Mesenchymal stem cell (in vitro differentiated cells and primary cell): Measurements from ENCODE around the gene PIGT.

ENCODE experiments used
- DNase-seq: peaks from one replicate; pipeline ENCODE4 v3.0.0-alpha.2; 2013
- H2AFZ ChIP-seq: one replicate; pipeline ENCODE4 v1.6.1; 2013; ENCODE audit warnings: low read depth, mild to moderate bottlenecking, control low read depth, inconsistent platforms, low read length, moderate library complexity
- H2AK5ac ChIP-seq: 2 replicates; pipeline ENCODE4 v1.6.1; 2013; ENCODE audit warnings: low read length, moderate library complexity, mild to moderate bottlenecking, inconsistent platforms; ENCODE audit not compliant: severe bottlenecking
- H2BK120ac ChIP-seq: one replicate; pipeline ENCODE4 v1.6.1; 2013; ENCODE audit warnings: low read depth, mild to moderate bottlenecking, inconsistent platforms, low read length, moderate library complexity
- H2BK12ac ChIP-seq, 2 experiments: one replicate each; pipeline ENCODE4 v1.6.1; 2013; ENCODE audit warnings: inconsistent platforms in 2 of 2, low read length in 2 of 2, mild to moderate bottlenecking in 2 of 2, moderate library complexity in 2 of 2, control low read depth in 1 of 2
- H2BK15ac ChIP-seq: one replicate; pipeline ENCODE4 v1.6.1; 2013; ENCODE audit warnings: mild to moderate bottlenecking, low read depth, inconsistent platforms; ENCODE audit not compliant: poor library complexity, severe bottlenecking
- H2BK5ac ChIP-seq: 2 replicates; pipeline ENCODE4 v1.6.1; 2013; ENCODE audit warnings: low read depth, mild to moderate bottlenecking, low read length, control low read depth, inconsistent platforms; ENCODE audit not compliant: poor library complexity, severe bottlenecking
- H3K14ac ChIP-seq, 2 experiments: one replicate each; pipeline ENCODE4 v1.6.1; 2013; ENCODE audit warnings: inconsistent platforms in 2 of 2, low read length in 2 of 2, control low read depth in 1 of 2, mild to moderate bottlenecking in 1 of 2, moderate library complexity in 1 of 2
- H3K18ac ChIP-seq, 2 experiments: one replicate each; pipeline ENCODE4 v1.6.1; 2013; ENCODE audit warnings: inconsistent platforms in 2 of 2, low read length in 2 of 2, control low read depth in 1 of 2, low read depth in 1 of 2, mild to moderate bottlenecking in 1 of 2
- H3K23ac ChIP-seq, 2 experiments: one replicate each; pipeline ENCODE4 v1.6.1; 2013; ENCODE audit warnings: inconsistent platforms in 2 of 2, low read length in 2 of 2, mild to moderate bottlenecking in 2 of 2, moderate library complexity in 2 of 2, control low read depth in 1 of 2
- H3K27ac ChIP-seq: 2 replicates; pipeline ENCODE4 v1.5.1; 2013; ENCODE audit warnings: mild to moderate bottlenecking, moderate library complexity, low read length, control low read depth, inconsistent platforms; ENCODE audit not compliant: poor library complexity, severe bottlenecking
- H3K27me3 ChIP-seq, 2 experiments: 2 replicates each; pipeline versions ENCODE4 v1.6.1 to v1.7.0; 2013; ENCODE audit warnings: low read length in 2 of 2, mild to moderate bottlenecking in 2 of 2, moderate library complexity in 2 of 2, control low read depth in 1 of 2, inconsistent platforms in 1 of 2; ENCODE audit not compliant: control insufficient read depth in 1 of 2, insufficient read depth in 1 of 2
- H3K36me3 ChIP-seq, 2 experiments: 2 replicates each; pipeline versions ENCODE4 v1.6.1 to v1.7.0; 2013; ENCODE audit warnings: low read length in 2 of 2, control low read depth in 1 of 2, inconsistent platforms in 1 of 2, low read depth in 1 of 2, mild to moderate bottlenecking in 1 of 2; ENCODE audit not compliant: insufficient read depth in 2 of 2, control insufficient read depth in 1 of 2
- H3K4ac ChIP-seq, 2 experiments: one replicate each; pipeline ENCODE4 v1.6.1; 2013; ENCODE audit warnings: inconsistent platforms in 2 of 2, low read length in 2 of 2, mild to moderate bottlenecking in 2 of 2, moderate library complexity in 2 of 2, control low read depth in 1 of 2, low read depth in 1 of 2
- H3K4me1 ChIP-seq: 2 replicates; pipeline ENCODE4 v1.6.1; 2013; ENCODE audit warnings: low read depth, low read length, control low read depth; ENCODE audit not compliant: control insufficient read depth, insufficient read depth
- H3K4me2 ChIP-seq: 2 replicates; pipeline ENCODE4 v1.6.1; 2013; ENCODE audit warnings: low read length, mild to moderate bottlenecking, inconsistent platforms; ENCODE audit not compliant: poor library complexity, severe bottlenecking
- H3K4me3 ChIP-seq, 2 experiments: 2 replicates each; pipeline versions ENCODE4 v1.5.1 to v1.7.0; 2013; ENCODE audit warnings: low read length in 2 of 2, mild to moderate bottlenecking in 2 of 2, control low read depth in 1 of 2, low read depth in 1 of 2; ENCODE audit not compliant: insufficient read depth in 1 of 2
- H3K79me1 ChIP-seq: replicated peaks from 2 replicates; pipeline ENCODE4 v1.6.1; 2013; ENCODE audit warnings: mild to moderate bottlenecking, control low read depth, low read length, inconsistent platforms; ENCODE audit not compliant: poor library complexity, severe bottlenecking
- H3K9ac ChIP-seq: 2 replicates; pipeline ENCODE4 v1.7.0; 2013; ENCODE audit warnings: mild to moderate bottlenecking, low read length, moderate library complexity
- H3K9me3 ChIP-seq: 2 replicates; pipeline ENCODE4 v1.7.0; 2013; ENCODE audit warnings: mild to moderate bottlenecking, low read length; ENCODE audit not compliant: control insufficient read depth
- H4K8ac ChIP-seq: one replicate; pipeline ENCODE4 v1.6.1; 2013; ENCODE audit warnings: inconsistent platforms, mild to moderate bottlenecking, low read length, moderate library complexity
- H4K91ac ChIP-seq: one replicate; pipeline ENCODE4 v1.6.1; 2013; ENCODE audit warnings: mild to moderate bottlenecking, low read length, inconsistent platforms
- WGBS: methylation state at CpG from one replicate; pipeline ENCODE4 v1.1.7; 2013; ENCODE audit warnings: mixed read lengths; 5-methylcytosine and 5-hydroxymethylcytosine counted together

PIGT gene

GRCh38 chr20:45436732-45437485 is 21.0 kb downstream of the PIGT start:
- 10% methylated on average over 31 of the region's 33 CpGs for WGBS
- Histone ChIP-seq H3K9ac (peak overlapping the region; percentile 90), H2AFZ (peak overlapping the region; percentile 90), H3K18ac (peak overlapping the region; percentile 2 to 46), H3K23ac (no peak overlapping the region), H3K79me1 (no peaks in the 10 kb centered on the region), H4K91ac (no peak overlapping the region), H3K4me1 (no peaks in the 10 kb centered on the region), H3K14ac (peak overlapping the region in 1 of 2 experiments; percentile 71), H2AK5ac (no peak overlapping the region), H3K4me2 (peak overlapping the region; percentile 64), H3K27me3 (peaks cover 0 to 5% of the 10 kb centered on the region in 2 experiments), H3K36me3 (no peaks in the 10 kb centered on the region), H3K4me3 (peak overlapping the region; percentile 65 to 80), H2BK15ac (no peak overlapping the region), H2BK12ac (peak overlapping the region in 1 of 2 experiments; percentile 97), H2BK120ac (no peak overlapping the region), H4K8ac (peak overlapping the region; percentile 79), H3K9me3 (no peaks in the 10 kb centered on the region), H3K27ac (no peak overlapping the region), H2BK5ac (no peak overlapping the region), H3K4ac (no peak overlapping the region)
- DNase-seq: peak; percentile 89

- H3K4me1 ChIP-seq: no peaks in the 10 kb centered on the region
- H2BK12ac ChIP-seq: no peak overlapping the region
- no peak overlapping the region for H2AFZ ChIP-seq
- DNase-seq: no peak
- no peak overlapping the region for H3K4me2 ChIP-seq
- no peaks in the 10 kb centered on the region for H3K36me3 ChIP-seq
- H4K8ac ChIP-seq: no peak overlapping the region
- WGBS: 73% methylated on average over 3 of the region's 3 CpGs
- H4K91ac ChIP-seq: no peak overlapping the region
- no peak overlapping the region for H3K27ac ChIP-seq
- no peak overlapping the region for H3K14ac ChIP-seq
- no peaks in the 10 kb centered on the region for H3K9me3 ChIP-seq
- no peak overlapping the region for H3K9ac ChIP-seq
- H2BK15ac ChIP-seq: no peak overlapping the region
- H2BK5ac ChIP-seq: no peak overlapping the region
- H2AK5ac ChIP-seq: no peak overlapping the region
- no peak overlapping the region for H3K23ac ChIP-seq
- H3K27me3 ChIP-seq: peaks cover 9 to 13% of the 10 kb centered on the region in 2 experiments
- H2BK120ac ChIP-seq: no peak overlapping the region
- H3K79me1 ChIP-seq: no peaks in the 10 kb centered on the region
- H3K4ac ChIP-seq: no peak overlapping the region
- H3K4me3 ChIP-seq: no peak overlapping the region
- H3K18ac ChIP-seq: no peak overlapping the region
Measured at GRCh38 chr20:45440424-45440823, 24.5 kb downstream of the PIGT start.

GRCh38 chr20:45440891-45441685 is 25.1 kb downstream of the PIGT start:
- Histone ChIP-seq H2BK5ac (no peak overlapping the region), H3K27ac (no peak overlapping the region), H2BK120ac (no peak overlapping the region), H3K4me3 (no peak overlapping the region), H2AK5ac (no peak overlapping the region), H3K23ac (no peak overlapping the region), H3K4ac (no peak overlapping the region), H3K9me3 (no peaks in the 10 kb centered on the region), H3K4me1 (no peaks in the 10 kb centered on the region), H3K36me3 (no peaks in the 10 kb centered on the region), H3K9ac (no peak overlapping the region), H2BK15ac (no peak overlapping the region), H3K27me3 (peaks cover 15 to 19% of the 10 kb centered on the region in 2 experiments), H3K79me1 (no peaks in the 10 kb centered on the region), H2BK12ac (no peak overlapping the region), H4K8ac (no peak overlapping the region), H2AFZ (no peak overlapping the region), H3K14ac (no peak overlapping the region), H3K18ac (no peak overlapping the region), H3K4me2 (no peak overlapping the region), H4K91ac (no peak overlapping the region)
- DNase-seq: no peak
- 49% methylated on average over 5 of the region's 5 CpGs for WGBS

GRCh38 chr20:45441746-45442145 is 25.8 kb downstream of the PIGT start:
- DNase-seq: no peak
- H4K91ac ChIP-seq: no peak overlapping the region
- no peaks in the 10 kb centered on the region for H3K4me1 ChIP-seq
- no peak overlapping the region for H4K8ac ChIP-seq
- H3K14ac ChIP-seq: no peak overlapping the region
- H3K36me3 ChIP-seq: no peaks in the 10 kb centered on the region
- peaks cover 19 to 25% of the 10 kb centered on the region in 2 experiments for H3K27me3 ChIP-seq
- no peak overlapping the region for H3K18ac ChIP-seq
- no peak overlapping the region for H2BK5ac ChIP-seq
- H2AK5ac ChIP-seq: no peak overlapping the region
- no peaks in the 10 kb centered on the region for H3K79me1 ChIP-seq
- no peak overlapping the region for H3K4me3 ChIP-seq
- 83% methylated on average over 1 of the region's 1 CpG for WGBS
- H2BK120ac ChIP-seq: no peak overlapping the region
- no peak overlapping the region for H3K27ac ChIP-seq
- no peak overlapping the region for H3K9ac ChIP-seq
- H3K9me3 ChIP-seq: no peaks in the 10 kb centered on the region
- H2AFZ ChIP-seq: no peak overlapping the region
- no peak overlapping the region for H2BK15ac ChIP-seq
- H3K23ac ChIP-seq: no peak overlapping the region
- no peak overlapping the region for H3K4ac ChIP-seq
- H2BK12ac ChIP-seq: no peak overlapping the region
- no peak overlapping the region for H3K4me2 ChIP-seq
